Retinal pigment epithelial cell (primary cell): ENCODE measurements around the gene OLIG1.

ENCODE experiments used
- DNase-seq: peaks from one replicate; pipeline ENCODE4 v3.0.0-alpha.2; 2010; ENCODE audit warnings: low read depth
- H3K4me3 ChIP-seq: 2 replicates; pipeline ENCODE4 v1.5.1; 2011; ENCODE audit warnings: mild to moderate bottlenecking, low read length, control low read depth, moderate library complexity
- CTCF ChIP-seq: conservative IDR thresholded peaks from 2 replicates; pipeline ENCODE4 v1.5.1; 2011; ENCODE audit warnings: low read depth, low read length, control low read depth, inconsistent platforms

The OLIG1 gene

GRCh38 chr21:33023574-33024200 lies 46.3 kb upstream of the OLIG1 start:
- TF ChIP-seq CTCF = no peak
- no peak for DNase-seq
- H3K4me3 ChIP-seq = no peak overlapping the region

- TF ChIP-seq CTCF = no peak
- no peak for DNase-seq
- H3K4me3 ChIP-seq = no peak overlapping the region
Measured at GRCh38 chr21:33024201-33025103, 45.5 kb upstream of the OLIG1 start.

GRCh38 chr21:33025106-33025488 lies 44.8 kb upstream of the OLIG1 start:
- DNase-seq = no peak
- TF ChIP-seq CTCF = no peak
- H3K4me3 ChIP-seq = no peak overlapping the region

GRCh38 chr21:33025489-33026442 lies 44.2 kb upstream of the OLIG1 start, which contains the start of gene OLIG2:
TSS of gene OLIG2 (plus strand) at chr21:33025935. CDS start at chr21:33026863, 928 bp downstream.
- no peak for TF ChIP-seq CTCF
- peak; percentile 2 for DNase-seq
- no peak within 1 kb of the TSS for H3K4me3 ChIP-seq

DNA sequence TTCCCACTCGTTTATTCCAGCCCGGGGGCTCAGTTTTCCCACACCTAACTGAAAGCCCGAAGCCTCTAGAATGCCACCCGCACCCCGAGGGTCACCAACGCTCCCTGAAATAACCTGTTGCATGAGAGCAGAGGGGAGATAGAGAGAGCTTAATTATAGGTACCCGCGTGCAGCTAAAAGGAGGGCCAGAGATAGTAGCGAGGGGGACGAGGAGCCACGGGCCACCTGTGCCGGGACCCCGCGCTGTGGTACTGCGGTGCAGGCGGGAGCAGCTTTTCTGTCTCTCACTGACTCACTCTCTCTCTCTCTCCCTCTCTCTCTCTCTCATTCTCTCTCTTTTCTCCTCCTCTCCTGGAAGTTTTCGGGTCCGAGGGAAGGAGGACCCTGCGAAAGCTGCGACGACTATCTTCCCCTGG lies 43.5 kb upstream of the OLIG1 start:
- no peak for DNase-seq
- H3K4me3 ChIP-seq = no peak overlapping the region
- no peak for TF ChIP-seq CTCF

- no peak for TF ChIP-seq CTCF
- no peak for DNase-seq
- H3K4me3 ChIP-seq = no peak overlapping the region
Measured at GRCh38 chr21:33026878-33027400, 43.0 kb upstream of the OLIG1 start.
